GM23338 (cell line): ENCODE results near the gene KRTAP12-3. TPM values are rescaled to one million over a fixed set of nuclear protein-coding genes. Genes with fewer than 3 reads are reported as not detected.

Source experiments
- ATAC-seq: fragments of 200-7000 bp; cut with Tn5 transposase; 3 replicates; pipeline ENCODE4 v1.9.1; 2020
- DNase-seq: peaks from one replicate; pipeline ENCODE4 v3.0.0-alpha.2; 2015; ENCODE audit warnings: low spot score
- H2AFZ ChIP-seq: fragments of 200-600 bp; sonication (generic); 2 replicates; pipeline ENCODE4 v1.8.0; 2016; ENCODE audit warnings: antibody characterized with exemption, mild to moderate bottlenecking, moderate library complexity
- H3F3A ChIP-seq: fragments of 200-600 bp; sonication (generic); replicated peaks from 2 replicates; pipeline ENCODE4 v1.8.0; 2017; ENCODE audit warnings: antibody characterized with exemption, mixed run types, low read depth
- H3K27ac ChIP-seq: fragments of 200-600 bp; sonication (generic); 2 replicates; pipeline ENCODE4 v1.6.1; 2016; ENCODE audit warnings: low read depth
- H3K27me3 ChIP-seq: fragments of 200-600 bp; sonication (generic); 2 replicates; pipeline ENCODE4 v1.8.0; 2016; ENCODE audit warnings: mild to moderate bottlenecking, mixed run types, moderate library complexity; ENCODE audit not compliant: insufficient read depth
- H3K36me3 ChIP-seq: fragments of 200-600 bp; sonication (generic); 2 replicates; pipeline ENCODE4 v1.8.0; 2016; ENCODE audit warnings: mild to moderate bottlenecking; ENCODE audit not compliant: insufficient read depth
- H3K4me1 ChIP-seq: fragments of 200-600 bp; sonication (generic); 2 replicates; pipeline ENCODE4 v1.8.0; 2016; ENCODE audit warnings: mild to moderate bottlenecking, moderate library complexity; ENCODE audit not compliant: insufficient read depth
- H3K4me2 ChIP-seq: fragments of 200-600 bp; sonication (generic); 2 replicates; pipeline ENCODE4 v1.7.1; 2017; ENCODE audit warnings: mixed run types
- H3K4me3 ChIP-seq: fragments of 200-600 bp; sonication (generic); 2 replicates; pipeline ENCODE4 v1.6.1; 2016; ENCODE audit warnings: mixed run types
- H3K79me2 ChIP-seq: fragments of 200-600 bp; sonication (generic); replicated peaks from 2 replicates; pipeline ENCODE4 v1.8.0; 2017; ENCODE audit warnings: mild to moderate bottlenecking; ENCODE audit not compliant: insufficient read depth
- H3K9me2 ChIP-seq: fragments of 200-600 bp; sonication (generic); 2 replicates; pipeline ENCODE4 v1.8.0; 2017; ENCODE audit not compliant: insufficient read depth
- H4K20me1 ChIP-seq: fragments of 200-600 bp; sonication (generic); replicated peaks from 2 replicates; pipeline ENCODE4 v1.8.0; 2017; ENCODE audit warnings: mild to moderate bottlenecking; ENCODE audit not compliant: insufficient read depth
- H3K27ac Mint-ChIP-seq: 2 replicates; pipeline ENCODE4 v1.8.0; 2020; ENCODE audit warnings: inconsistent platforms, mild to moderate bottlenecking, moderate library complexity, mixed read lengths
- H3K27me3 Mint-ChIP-seq: 3 replicates; pipeline ENCODE4 v1.8.0; 2022; ENCODE audit warnings: low read depth, mild to moderate bottlenecking, moderate library complexity, mixed read lengths, inconsistent platforms; ENCODE audit not compliant: insufficient read depth, poor library complexity
- H3K36me3 Mint-ChIP-seq: 3 replicates; pipeline ENCODE4 v1.8.0; 2021; ENCODE audit warnings: low read depth, mild to moderate bottlenecking, inconsistent platforms, moderate library complexity, mixed read lengths
- H3K4me1 Mint-ChIP-seq: 3 replicates; pipeline ENCODE4 v1.8.0; 2020; ENCODE audit warnings: mild to moderate bottlenecking, inconsistent platforms, mixed read lengths
- H3K4me3 Mint-ChIP-seq: 3 replicates; pipeline ENCODE4 v1.8.0; 2021; ENCODE audit warnings: moderate library complexity, mild to moderate bottlenecking, inconsistent platforms, mixed read lengths
- H3K9me3 Mint-ChIP-seq: 3 replicates; pipeline ENCODE4 v1.8.0; 2020; ENCODE audit warnings: moderate library complexity, mild to moderate bottlenecking, inconsistent platforms, mixed read lengths
- CREB1 ChIP-seq: fragments of 250-450 bp; sonication (Bioruptor Pico); IDR thresholded peaks from 2 replicates; pipeline ENCODE4 v1.5.0; 2020; ENCODE audit warnings: low read depth, mild to moderate bottlenecking, moderate library complexity
- EZH2phosphoT487 ChIP-seq: fragments of 200-600 bp; sonication (generic); IDR thresholded peaks from one replicate; pipeline ENCODE4 v1.8.1; 2018; ENCODE audit warnings: antibody characterized with exemption; ENCODE audit not compliant: unreplicated experiment
- JUNB ChIP-seq: IDR thresholded peaks from one replicate; pipeline ENCODE4 v1.6.1; 2016; ENCODE audit warnings: antibody characterized with exemption; ENCODE audit not compliant: unreplicated experiment
- NANOG ChIP-seq: IDR thresholded peaks from 2 replicates; pipeline ENCODE4 v1.6.1; 2016; ENCODE audit warnings: antibody characterized with exemption, borderline replicate concordance
- POLR2AphosphoS5 ChIP-seq: IDR thresholded peaks from 2 replicates; pipeline ENCODE4 v1.6.1; 2016; ENCODE audit warnings: antibody characterized with exemption, low read depth
- polyA plus RNA-seq: library from polyadenylated mRNA; unstranded; fragments of >200 nt; fragmentation: Nextera tagmentation; extraction: Ambion mirVana; gene quantifications from 2 replicates; pipeline ENCODE4 v1.2.1, GENCODE V29; 2016
- total RNA-seq: library from RNA; depleted of rRNA; stranded (reverse); fragments of >200 nt; shearing (Covaris generic); gene quantifications from 2 replicates; pipeline ENCODE4 v1.2.3, GENCODE V29; 2014
- TF ChIP-seq, protein P1 (sequence below): IDR thresholded peaks from 2 replicates; pipeline ENCODE4 v1.6.1; 2016; ENCODE audit warnings: antibody characterized with exemption
- TF ChIP-seq, protein P2 (sequence below): fragments of 250-450 bp; sonication (Bioruptor Pico); IDR thresholded peaks from 2 replicates; pipeline ENCODE4 v1.5.0; 2020; ENCODE audit warnings: mild to moderate bottlenecking, moderate library complexity
- TF ChIP-seq, protein P3 (sequence below), 2 experiments: fragments of 200-600 bp in 1 of 2; sonication (generic) in 1 of 2; conservative IDR thresholded peaks; 2 replicates each; pipeline versions ENCODE4 v1.5.1 to v1.6.1; 2016 to 2017; ENCODE audit warnings: antibody characterized with exemption in 2 of 2, low read depth in 2 of 2, mild to moderate bottlenecking in 2 of 2, moderate library complexity in 1 of 2

KRTAP12-3 gene
- total and polyA plus RNA-seq, 2 experiments from 2014 or later = not detected

DNA sequence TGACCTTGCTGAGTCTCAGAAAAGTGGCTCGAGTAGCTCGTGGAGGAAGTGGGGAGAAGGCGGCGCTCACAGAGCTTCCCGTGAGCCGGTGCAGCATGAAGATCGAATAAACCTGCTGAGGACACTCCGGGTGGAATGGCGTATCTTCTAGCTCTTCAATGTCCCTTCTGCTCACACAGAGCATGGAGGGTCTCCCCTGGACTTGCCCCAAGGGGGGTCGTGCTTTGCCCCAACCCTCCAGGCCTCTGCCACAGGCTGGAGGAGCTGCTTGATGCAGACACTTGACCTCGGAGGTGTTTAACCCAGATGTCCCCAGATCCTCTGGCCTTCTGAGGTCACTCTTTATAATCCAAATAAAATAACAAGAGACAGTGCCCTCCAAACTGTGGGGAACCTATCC is 37.0 kb downstream of the KRTAP12-3 start:
- Mint-ChIP-seq H3K4me1 (peaks cover 40% of the 10 kb centered on the region), H3K36me3 (peaks cover 17% of the 10 kb centered on the region; the same call in 1 of the 3 replicates), H3K27ac (no peak overlapping the region), H3K9me3 (peaks cover 19% of the 10 kb centered on the region; the same call in 2 of the 3 replicates), H3K27me3 (peaks cover 12% of the 10 kb centered on the region), H3K4me3 (no peak overlapping the region)
- no peaks in the 10 kb centered on the region; the same call in 1 of the 2 replicates for H3K36me3 ChIP-seq
- H2AFZ ChIP-seq = no peak overlapping the region
- H3K9me2 ChIP-seq = no peaks in the 10 kb centered on the region
- ATAC-seq (no peak), DNase-seq (no peak)
- peaks cover 11% of the 10 kb centered on the region; the same call in 1 of the 2 replicates for H3K4me1 ChIP-seq
- no peaks in the 10 kb centered on the region for H3K79me2 ChIP-seq
- H3K27me3 ChIP-seq = no peaks in the 10 kb centered on the region
- H3K4me3 ChIP-seq = no peak overlapping the region
- no peaks in the 10 kb centered on the region for H4K20me1 ChIP-seq
- H3K4me2 ChIP-seq = no peak overlapping the region
- no peaks in the 10 kb centered on the region for H3F3A ChIP-seq
- TF ChIP-seq, protein P1, sequence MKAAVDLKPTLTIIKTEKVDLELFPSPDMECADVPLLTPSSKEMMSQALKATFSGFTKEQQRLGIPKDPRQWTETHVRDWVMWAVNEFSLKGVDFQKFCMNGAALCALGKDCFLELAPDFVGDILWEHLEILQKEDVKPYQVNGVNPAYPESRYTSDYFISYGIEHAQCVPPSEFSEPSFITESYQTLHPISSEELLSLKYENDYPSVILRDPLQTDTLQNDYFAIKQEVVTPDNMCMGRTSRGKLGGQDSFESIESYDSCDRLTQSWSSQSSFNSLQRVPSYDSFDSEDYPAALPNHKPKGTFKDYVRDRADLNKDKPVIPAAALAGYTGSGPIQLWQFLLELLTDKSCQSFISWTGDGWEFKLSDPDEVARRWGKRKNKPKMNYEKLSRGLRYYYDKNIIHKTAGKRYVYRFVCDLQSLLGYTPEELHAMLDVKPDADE = no peak
- no peak for TF ChIP-seq EZH2phosphoT487
- no peak for TF ChIP-seq JUNB
- no peak for TF ChIP-seq NANOG
- no peak overlapping the region for H3K27ac ChIP-seq

DNA sequence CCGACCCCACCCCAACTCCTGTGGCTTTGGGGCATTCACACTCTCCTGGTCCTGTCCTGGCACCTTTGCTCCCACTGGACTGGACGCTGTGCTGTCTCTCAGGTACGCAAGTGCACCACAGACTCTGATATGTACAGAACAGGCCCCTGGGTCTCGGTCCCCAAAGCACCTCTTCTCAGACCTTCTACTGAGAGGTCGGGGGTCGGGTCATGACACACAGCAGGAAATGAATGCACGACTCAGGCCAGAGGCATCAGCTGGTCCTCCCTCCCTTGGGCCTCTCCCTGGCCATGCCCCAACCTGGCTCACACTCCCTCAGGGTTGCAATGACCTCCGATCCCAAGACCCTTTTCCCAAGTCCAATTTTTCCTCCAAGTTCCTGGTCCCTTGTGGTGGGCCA is 37.5 kb downstream of the KRTAP12-3 start:
- no peaks in the 10 kb centered on the region for H3K79me2 ChIP-seq
- H3K36me3 ChIP-seq = no peaks in the 10 kb centered on the region; the same call in 1 of the 2 replicates
- H3K9me3 Mint-ChIP-seq = peaks cover 19% of the 10 kb centered on the region; the same call in 2 of the 3 replicates
- no peaks in the 10 kb centered on the region for H4K20me1 ChIP-seq
- H3K4me3 Mint-ChIP-seq = no peak overlapping the region
- peaks cover 11% of the 10 kb centered on the region; the same call in 1 of the 2 replicates for H3K4me1 ChIP-seq
- H3K27ac Mint-ChIP-seq = no peak overlapping the region
- peaks cover 12% of the 10 kb centered on the region for H3K27me3 Mint-ChIP-seq
- H2AFZ ChIP-seq = no peak overlapping the region
- no peaks in the 10 kb centered on the region for H3F3A ChIP-seq
- no peak for ATAC-seq
- no peak for DNase-seq
- H3K9me2 ChIP-seq = no peaks in the 10 kb centered on the region
- no peak overlapping the region for H3K4me2 ChIP-seq
- no peaks in the 10 kb centered on the region for H3K27me3 ChIP-seq
- H3K4me1 Mint-ChIP-seq = peaks cover 44% of the 10 kb centered on the region
- peaks cover 17% of the 10 kb centered on the region; the same call in 1 of the 3 replicates for H3K36me3 Mint-ChIP-seq
- H3K27ac ChIP-seq = no peak overlapping the region
- H3K4me3 ChIP-seq = no peak overlapping the region
- TF ChIP-seq, protein P1 = no peak
- TF ChIP-seq POLR2AphosphoS5 = no peak
- TF ChIP-seq, protein P2, sequence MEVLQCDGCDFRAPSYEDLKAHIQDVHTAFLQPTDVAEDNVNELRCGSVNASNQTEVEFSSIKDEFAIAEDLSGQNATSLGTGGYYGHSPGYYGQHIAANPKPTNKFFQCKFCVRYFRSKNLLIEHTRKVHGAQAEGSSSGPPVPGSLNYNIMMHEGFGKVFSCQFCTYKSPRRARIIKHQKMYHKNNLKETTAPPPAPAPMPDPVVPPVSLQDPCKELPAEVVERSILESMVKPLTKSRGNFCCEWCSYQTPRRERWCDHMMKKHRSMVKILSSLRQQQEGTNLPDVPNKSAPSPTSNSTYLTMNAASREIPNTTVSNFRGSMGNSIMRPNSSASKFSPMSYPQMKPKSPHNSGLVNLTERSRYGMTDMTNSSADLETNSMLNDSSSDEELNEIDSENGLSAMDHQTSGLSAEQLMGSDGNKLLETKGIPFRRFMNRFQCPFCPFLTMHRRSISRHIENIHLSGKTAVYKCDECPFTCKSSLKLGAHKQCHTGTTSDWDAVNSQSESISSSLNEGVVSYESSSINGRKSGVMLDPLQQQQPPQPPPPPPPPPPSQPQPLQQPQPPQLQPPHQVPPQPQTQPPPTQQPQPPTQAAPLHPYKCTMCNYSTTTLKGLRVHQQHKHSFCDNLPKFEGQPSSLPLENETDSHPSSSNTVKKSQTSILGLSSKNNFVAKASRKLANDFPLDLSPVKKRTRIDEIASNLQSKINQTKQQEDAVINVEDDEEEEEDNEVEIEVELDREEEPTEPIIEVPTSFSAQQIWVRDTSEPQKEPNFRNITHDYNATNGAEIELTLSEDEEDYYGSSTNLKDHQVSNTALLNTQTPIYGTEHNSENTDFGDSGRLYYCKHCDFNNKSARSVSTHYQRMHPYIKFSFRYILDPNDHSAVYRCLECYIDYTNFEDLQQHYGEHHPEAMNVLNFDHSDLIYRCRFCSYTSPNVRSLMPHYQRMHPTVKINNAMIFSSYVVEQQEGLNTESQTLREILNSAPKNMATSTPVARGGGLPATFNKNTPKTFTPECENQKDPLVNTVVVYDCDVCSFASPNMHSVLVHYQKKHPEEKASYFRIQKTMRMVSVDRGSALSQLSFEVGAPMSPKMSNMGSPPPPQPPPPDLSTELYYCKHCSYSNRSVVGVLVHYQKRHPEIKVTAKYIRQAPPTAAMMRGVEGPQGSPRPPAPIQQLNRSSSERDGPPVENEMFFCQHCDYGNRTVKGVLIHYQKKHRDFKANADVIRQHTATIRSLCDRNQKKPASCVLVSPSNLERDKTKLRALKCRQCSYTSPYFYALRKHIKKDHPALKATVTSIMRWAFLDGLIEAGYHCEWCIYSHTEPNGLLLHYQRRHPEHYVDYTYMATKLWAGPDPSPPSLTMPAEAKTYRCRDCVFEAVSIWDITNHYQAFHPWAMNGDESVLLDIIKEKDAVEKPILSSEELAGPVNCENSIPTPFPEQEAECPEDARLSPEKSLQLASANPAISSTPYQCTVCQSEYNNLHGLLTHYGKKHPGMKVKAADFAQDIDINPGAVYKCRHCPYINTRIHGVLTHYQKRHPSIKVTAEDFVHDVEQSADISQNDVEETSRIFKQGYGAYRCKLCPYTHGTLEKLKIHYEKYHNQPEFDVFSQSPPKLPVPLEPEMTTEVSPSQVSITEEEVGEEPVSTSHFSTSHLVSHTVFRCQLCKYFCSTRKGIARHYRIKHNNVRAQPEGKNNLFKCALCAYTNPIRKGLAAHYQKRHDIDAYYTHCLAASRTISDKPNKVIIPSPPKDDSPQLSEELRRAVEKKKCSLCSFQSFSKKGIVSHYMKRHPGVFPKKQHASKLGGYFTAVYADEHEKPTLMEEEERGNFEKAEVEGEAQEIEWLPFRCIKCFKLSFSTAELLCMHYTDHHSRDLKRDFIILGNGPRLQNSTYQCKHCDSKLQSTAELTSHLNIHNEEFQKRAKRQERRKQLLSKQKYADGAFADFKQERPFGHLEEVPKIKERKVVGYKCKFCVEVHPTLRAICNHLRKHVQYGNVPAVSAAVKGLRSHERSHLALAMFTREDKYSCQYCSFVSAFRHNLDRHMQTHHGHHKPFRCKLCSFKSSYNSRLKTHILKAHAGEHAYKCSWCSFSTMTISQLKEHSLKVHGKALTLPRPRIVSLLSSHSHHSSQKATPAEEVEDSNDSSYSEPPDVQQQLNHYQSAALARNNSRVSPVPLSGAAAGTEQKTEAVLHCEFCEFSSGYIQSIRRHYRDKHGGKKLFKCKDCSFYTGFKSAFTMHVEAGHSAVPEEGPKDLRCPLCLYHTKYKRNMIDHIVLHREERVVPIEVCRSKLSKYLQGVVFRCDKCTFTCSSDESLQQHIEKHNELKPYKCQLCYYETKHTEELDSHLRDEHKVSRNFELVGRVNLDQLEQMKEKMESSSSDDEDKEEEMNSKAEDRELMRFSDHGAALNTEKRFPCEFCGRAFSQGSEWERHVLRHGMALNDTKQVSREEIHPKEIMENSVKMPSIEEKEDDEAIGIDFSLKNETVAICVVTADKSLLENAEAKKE (CRISPR knock-in tag) = no peak
- TF ChIP-seq, protein P3, sequence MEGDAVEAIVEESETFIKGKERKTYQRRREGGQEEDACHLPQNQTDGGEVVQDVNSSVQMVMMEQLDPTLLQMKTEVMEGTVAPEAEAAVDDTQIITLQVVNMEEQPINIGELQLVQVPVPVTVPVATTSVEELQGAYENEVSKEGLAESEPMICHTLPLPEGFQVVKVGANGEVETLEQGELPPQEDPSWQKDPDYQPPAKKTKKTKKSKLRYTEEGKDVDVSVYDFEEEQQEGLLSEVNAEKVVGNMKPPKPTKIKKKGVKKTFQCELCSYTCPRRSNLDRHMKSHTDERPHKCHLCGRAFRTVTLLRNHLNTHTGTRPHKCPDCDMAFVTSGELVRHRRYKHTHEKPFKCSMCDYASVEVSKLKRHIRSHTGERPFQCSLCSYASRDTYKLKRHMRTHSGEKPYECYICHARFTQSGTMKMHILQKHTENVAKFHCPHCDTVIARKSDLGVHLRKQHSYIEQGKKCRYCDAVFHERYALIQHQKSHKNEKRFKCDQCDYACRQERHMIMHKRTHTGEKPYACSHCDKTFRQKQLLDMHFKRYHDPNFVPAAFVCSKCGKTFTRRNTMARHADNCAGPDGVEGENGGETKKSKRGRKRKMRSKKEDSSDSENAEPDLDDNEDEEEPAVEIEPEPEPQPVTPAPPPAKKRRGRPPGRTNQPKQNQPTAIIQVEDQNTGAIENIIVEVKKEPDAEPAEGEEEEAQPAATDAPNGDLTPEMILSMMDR (conservative IDR thresholded peaks at IDR 0.05; ENCODE audit: low read depth in 2 of 2) = no peak
- TF ChIP-seq CREB1 (CRISPR knock-in tag) = no peak
